Putamen (tissue), 1 donor: ENCODE data around the gene PARVB.
"Not testable (repeated sequence)": the region's sequence is repeated elsewhere in the genome, so short reads cannot be mapped to it uniquely, and the experiment has no call there.

Source experiments
- DNase-seq: peaks from one replicate; pipeline ENCODE4 v3.0.0-alpha.2; 2016; ENCODE audit warnings: low spot score

PARVB gene

DNA sequence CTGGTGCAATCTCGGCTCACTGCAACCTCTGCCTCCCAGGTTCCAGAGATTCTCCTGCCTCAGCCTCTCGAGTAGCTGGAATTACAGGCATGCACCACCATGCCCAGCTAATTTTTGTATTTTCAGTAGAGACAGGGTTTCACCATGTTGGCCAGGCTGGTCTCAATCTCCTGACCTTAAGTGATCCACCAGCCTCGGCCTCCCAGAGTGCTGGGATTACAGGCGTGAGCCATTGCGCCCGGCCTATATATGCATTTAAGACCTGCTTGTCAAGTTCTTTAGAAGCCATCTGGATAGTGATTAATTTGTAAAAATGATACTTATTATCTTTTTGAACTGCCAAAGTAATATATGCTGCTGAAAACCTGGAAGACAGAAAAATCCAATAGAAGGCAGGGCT lies 86.6 kb downstream of the PARVB start:
- DNase-seq, result not testable (repeated sequence)

DNA sequence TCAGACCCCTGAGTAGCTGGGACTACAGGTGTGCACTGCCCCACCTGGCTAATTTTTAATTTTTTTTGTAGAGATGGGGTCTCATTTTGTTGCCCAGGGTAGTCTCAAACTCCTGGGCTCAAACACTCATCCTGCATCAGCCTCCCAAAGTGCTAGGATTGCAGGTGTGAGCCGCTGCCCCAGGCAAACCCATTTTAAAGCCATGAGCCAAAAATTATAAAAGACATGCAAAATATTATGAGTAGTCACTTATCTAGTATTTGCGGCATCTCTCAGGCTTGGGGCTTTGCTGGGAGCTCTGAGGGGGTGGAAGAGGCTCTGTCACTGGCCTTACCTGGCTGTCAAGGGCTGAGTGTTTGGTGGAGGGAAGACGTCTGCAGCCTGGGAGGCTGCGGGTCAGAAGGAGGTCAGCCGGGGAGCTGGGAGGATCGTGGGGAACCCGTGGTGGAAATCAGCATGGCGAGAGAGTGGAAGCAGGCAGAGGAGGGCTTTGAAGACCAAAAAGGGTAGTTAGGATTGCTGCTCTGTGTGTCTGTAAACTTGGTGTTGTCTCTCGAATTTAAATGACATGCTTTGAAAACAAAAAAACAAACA lies 87.6 kb downstream of the PARVB start:
- no peak for DNase-seq

GRCh38 chr22:44112191-44112590 lies 88.1 kb downstream of the PARVB start:
- no peak for DNase-seq

DNA sequence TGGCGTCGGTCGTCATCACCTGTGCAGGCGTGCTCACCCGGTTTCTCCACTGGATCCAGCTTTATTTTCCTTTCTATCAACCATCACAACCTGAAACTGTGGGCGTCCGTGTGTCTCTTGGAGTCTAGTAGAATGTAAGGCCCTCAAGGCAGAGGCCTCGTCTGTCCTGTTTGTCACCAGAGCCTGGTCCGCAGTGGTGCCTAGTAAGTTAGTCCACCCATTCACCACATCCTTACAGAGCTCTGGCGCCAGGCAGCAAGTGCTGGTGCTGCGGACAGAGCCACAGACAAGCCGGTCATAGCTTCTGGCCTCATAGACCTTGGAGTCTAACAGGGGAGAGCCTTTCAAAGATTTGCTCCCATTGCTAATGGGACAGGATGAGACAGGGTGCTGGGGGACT lies 92.2 kb downstream of the PARVB start:
- DNase-seq, result no peak

- no peak for DNase-seq
These were observed 92.9 kb downstream of the PARVB start for GRCh38 chr22:44116755-44117684.

DNA sequence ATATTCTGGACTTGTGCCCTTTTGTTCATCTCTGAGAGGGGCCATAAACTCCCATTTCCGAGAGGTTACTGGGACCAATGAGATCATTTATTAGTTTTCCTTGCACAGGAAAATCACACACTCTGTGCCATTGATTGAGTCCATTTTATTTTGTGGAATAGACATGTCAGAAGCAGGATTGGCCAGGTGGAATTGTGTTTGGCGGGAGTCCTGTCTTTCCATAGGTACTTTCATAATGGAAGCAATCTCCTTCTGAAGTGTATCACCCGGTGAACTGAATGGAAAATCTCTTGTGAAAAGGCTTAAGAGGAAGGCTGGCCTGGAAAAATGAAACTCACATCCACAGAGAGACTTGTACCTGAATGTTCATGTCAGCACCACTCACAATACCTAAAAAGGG lies 93.6 kb downstream of the PARVB start:
- DNase-seq, result no peak

- DNase-seq, result no peak
These were observed 94.7 kb downstream of the PARVB start for GRCh38 chr22:44118645-44119315.

- DNase-seq, result no peak
These were observed 95.7 kb downstream of the PARVB start for GRCh38 chr22:44119669-44120313.

- DNase-seq, result no peak
These were observed 96.2 kb downstream of the PARVB start for GRCh38 chr22:44120314-44120704.

- no peak for DNase-seq
These were observed 101.3 kb downstream of the PARVB start for GRCh38 chr22:44125421-44125820.

DNA sequence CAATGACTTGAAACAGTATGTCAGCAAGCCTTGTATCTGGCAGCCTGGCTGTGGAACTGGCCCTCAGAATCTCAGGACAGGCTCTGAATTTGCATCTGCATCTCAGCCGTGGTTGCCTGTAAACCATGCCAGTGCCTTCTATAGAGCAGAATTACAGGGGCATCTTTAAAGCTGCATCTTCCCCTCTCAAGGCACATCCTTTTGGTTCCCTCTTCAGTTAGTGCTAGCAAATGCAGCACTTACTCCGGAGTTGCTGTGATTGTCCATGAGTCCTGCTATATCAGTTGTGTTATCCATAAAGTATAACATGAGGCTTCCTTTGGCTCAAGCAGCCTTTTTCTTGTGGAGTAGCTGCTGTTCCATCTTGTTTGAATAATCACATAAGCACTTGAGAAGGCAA lies 102.7 kb downstream of the PARVB start:
- no peak for DNase-seq

GRCh38 chr22:44127356-44127755 lies 103.3 kb downstream of the PARVB start:
- DNase-seq, result no peak

DNA sequence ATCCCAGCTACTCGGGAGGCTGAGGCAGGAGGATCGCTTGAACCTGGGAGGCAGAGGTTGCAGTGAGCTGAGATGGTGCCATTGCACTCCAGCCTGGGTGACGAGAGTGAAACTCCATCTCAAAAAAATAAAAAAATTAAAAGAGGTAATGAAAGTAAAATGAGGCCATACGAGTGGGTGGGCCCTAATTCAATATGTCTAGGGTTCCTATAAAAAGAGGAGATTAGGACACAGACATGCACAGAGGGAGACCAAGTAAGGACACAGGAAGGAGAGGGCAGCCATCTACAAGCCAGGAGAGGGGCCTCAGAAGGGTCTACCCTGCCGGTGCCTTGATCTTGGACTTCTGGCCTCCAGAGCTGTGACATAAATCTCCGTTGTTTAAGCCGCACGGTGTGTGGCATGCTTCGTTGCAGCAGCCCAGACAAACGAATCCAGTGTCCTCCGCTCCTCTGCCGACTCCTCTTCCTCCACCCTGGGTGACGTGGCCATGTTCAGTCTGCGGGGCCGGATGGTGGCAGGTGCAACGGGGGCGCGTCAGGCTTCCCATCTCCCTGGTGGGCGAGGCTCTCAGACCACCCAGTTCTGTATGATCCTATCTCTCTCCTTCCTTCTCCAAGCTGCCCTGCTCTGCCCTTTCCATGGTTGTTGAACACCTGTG lies 105.0 kb downstream of the PARVB start:
- DNase-seq, result no peak

- DNase-seq, result peak; percentile 43
These were observed 105.5 kb downstream of the PARVB start for GRCh38 chr22:44129619-44129976.

DNA sequence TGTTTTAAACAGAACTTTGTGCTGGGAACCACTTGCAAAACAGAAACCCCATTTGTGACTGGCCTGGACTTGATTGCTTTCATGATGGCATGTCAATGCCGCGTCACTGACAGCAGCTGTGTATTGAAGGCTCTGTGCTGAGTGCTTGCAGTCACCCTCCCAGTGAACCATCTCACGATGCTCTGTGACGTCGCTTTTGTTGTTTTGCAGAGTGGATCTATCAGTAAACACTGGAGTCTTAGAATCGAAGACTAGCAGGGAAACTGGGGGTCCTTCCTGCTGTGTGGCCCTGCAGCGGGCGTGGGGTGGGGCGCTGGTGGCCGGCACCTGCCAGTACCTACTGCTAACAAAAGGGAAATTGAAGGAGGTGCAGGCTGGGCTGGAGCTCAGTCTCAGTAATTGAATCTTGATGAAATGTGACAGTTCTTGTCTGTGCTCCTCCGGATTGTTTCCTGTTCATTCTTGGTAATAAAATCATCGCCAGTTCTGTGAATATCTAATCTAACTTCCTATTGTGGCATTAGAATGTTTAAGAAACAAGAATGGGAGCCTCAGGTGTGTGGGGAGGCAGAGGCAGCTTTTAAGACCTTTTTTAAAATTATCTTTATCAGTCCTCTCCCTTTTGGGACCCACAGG lies 106.1 kb downstream of the PARVB start:
- DNase-seq, result peak; percentile 13

DNA sequence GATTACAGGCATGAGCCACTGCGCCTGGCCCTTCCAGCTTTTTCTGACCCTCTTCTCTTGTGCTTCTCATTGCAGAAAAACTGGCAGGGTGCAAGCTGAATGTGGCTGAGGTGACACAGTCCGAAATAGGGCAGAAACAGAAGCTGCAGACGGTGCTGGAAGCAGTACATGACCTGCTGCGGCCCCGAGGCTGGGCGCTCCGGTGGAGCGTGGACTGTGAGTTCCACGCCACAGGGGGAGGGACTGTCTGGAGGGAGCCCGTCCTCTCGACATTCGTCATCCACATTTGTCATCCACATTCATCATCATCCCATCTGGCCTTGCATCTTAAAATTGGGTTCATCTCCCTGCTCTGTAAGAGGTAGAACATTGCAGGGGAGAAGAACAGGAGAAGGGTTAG lies 107.3 kb downstream of the PARVB start:
- no peak for DNase-seq

GRCh38 chr22:44131989-44132685 lies 108.0 kb downstream of the PARVB start:
- no peak for DNase-seq

DNA sequence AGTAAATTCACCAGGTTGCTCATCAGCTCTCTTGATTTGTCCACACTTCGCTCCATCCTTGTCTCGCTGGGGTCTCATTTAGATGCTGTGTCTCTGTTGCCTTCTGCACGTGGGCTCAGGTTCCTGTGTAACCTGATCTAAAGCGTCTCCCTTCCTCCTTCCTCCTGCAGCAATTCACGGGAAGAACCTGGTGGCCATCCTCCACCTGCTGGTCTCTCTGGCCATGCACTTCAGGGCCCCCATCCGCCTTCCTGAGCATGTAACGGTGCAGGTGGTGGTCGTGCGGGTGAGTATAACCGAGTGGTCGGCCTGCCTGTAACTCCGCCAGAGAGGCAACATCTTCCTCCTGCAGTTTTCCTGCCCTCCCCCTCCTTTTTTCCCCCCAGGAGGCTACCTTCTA lies 108.6 kb downstream of the PARVB start:
- no peak for DNase-seq

DNA sequence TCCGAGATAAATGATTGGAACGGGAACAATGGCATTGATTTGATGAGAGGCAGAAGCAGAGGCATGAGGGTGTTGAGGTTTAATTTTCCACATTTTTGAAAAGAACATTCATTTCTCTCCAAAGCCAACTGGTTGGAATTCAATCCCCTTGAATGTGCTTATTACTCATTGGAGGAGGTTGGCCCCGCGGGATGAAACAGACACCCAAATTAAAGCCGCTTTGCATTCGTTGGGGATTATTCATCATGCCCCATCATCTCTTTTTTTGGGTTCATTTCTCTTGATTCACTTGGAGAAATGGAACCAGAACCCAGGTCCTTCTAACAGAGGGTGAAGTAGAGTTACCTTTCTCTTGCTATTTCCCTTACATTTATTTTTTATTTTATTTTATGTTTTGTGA lies 109.1 kb downstream of the PARVB start:
- no peak for DNase-seq

DNA sequence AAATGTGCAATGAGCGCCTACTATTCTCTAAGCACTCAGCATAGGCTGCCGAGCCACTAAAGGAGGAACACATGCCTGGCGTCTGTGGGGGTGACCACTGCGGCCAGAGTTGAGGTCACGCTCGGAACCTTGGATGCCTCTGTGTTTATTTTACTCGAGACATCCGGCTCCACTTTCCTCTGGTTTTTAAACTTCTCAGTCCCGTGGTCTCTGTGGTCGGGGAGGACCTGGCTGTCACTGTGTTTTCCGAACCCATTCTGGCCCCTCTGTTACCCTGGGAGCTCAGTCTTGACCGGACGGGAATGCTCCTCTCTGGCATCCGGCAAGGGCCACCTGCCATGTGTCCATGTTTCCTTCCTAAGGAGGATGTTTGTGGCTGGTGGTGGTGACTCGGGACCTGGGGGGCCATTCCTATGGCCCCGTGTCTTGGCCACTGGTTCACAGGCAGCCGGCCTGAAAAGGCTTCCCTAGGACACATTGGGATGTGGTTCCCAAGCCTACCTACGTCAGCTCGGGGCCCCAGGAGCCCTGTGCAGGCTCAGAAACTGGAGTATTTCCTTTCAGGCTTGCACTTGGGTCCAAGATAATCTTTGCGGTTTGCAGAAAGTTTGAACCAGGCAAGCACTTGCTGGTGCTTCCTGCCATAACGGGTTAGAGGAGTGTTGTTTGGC lies 109.9 kb downstream of the PARVB start:
- DNase-seq, result peak; percentile 13
